Activated B cell treated with CpG ODN at 0.5 μM for 24 hours (primary cell): ENCODE measurements around the gene SNRPA. TPM values are rescaled to one million over a fixed set of nuclear protein-coding genes. Genes with fewer than 3 reads are reported as not detected.

Experiments used
- ATAC-seq: fragments of 200-7000 bp; cut with Tn5 transposase; one replicate; pipeline ENCODE4 v1.10.0; 2021; ENCODE audit warnings: low read depth, mild to moderate bottlenecking, moderate library complexity
- CTCF ChIA-PET: fragments of 350-600 bp; sonication (Branson Sonifier 250); formaldehyde crosslinking; loops from one replicate; lab custom pipeline; 2021; ENCODE audit warnings: antibody characterized with exemption; lab: Charles Lee
- POLR2A ChIA-PET: fragments of 350-600 bp; sonication (Branson Sonifier 250); formaldehyde crosslinking; loops from one replicate; lab custom pipeline; 2021; ENCODE audit warnings: antibody characterized with exemption; lab: Charles Lee
- DNase-seq: peaks from one replicate; pipeline ENCODE4 v3.0.0; 2022
- H3K27ac Mint-ChIP-seq: one replicate; pipeline ENCODE4 v1.8.0; 2020; ENCODE audit warnings: mixed read lengths
- H3K27me3 Mint-ChIP-seq: one replicate; pipeline ENCODE4 v1.8.0; 2021; ENCODE audit warnings: mixed read lengths
- H3K36me3 Mint-ChIP-seq: one replicate; pipeline ENCODE4 v1.8.0; 2021; ENCODE audit warnings: low read depth, mixed read lengths
- H3K4me1 Mint-ChIP-seq: one replicate; pipeline ENCODE4 v1.8.0; 2021; ENCODE audit warnings: mixed read lengths
- H3K4me3 Mint-ChIP-seq: one replicate; pipeline ENCODE4 v1.8.0; 2020; ENCODE audit warnings: mild to moderate bottlenecking, mixed read lengths
- H3K9me3 Mint-ChIP-seq: one replicate; pipeline ENCODE4 v1.8.0; 2020; ENCODE audit warnings: mixed read lengths
- intact Hi-C: fragments of 100-400 bp; cut with micrococcal nuclease; formaldehyde crosslinking; loops from one replicate; pipeline ENCODE4 v1.15.1; 2024
- total RNA-seq: library from RNA; stranded (reverse); gene quantifications from 2 replicates; pipeline ENCODE4 v1.2.3, GENCODE V29; 2022
- TF ChIP-seq, protein P1 (sequence below): fragments of 200-600 bp; IDR thresholded peaks from one replicate; pipeline ENCODE4 v1.8.0; 2022; ENCODE audit warnings: antibody characterized with exemption, mild to moderate bottlenecking

The SNRPA gene
- total RNA-seq, 1 donor from 2014 or later, result 138 TPM

DNA sequence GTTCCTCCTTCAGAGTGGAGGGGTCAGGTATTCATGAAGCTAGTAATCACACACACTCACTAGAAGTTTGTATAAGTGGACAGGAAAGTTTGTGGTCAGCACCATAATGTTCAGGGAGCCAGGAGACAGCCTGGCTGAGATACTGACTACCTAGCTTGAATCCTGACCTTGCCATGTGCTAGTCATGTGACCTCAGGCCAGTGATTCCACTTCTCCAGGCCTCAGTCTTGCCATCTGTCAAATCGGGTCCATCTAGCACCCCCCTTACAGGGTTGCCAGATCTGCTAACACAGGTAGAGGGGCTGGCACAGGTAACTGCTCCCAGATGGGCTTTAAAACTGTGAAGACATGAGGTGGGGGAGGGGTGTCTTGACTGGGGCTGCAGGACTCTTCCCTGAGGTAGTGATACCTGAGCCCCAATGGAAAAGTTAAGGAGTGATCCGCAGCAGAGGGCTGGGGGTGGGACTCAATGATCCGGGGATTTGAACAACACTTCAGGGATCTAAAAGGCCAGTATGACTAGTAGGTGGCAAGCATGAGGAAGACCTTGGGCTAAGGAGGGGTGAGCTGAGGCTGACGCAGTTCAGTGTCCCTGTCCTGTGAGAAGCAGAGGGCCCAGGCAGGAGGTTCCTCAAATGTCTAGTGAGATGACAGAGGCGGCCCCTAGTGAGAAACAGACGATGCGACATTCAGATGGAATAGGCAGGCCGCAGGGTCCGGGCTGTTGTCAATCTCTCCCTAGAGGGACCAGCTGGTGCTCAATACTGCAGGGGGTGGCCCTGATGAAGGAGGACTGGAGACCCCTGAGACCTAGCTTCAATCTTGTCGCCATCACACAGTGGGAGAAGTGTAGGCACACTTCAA, 9.2 kb upstream of the SNRPA start:
- no peak for ATAC-seq
- POLR2A ChIA-PET, result interaction anchor here (0.9 to 2.8 kb wide), 4 partner anchors 25 to 57 kb away, joined by 4 to 17 read pairs (median 4); partner anchors contain the start of genes COQ8B, EGLN2, ITPKC and RAB4B

DNA sequence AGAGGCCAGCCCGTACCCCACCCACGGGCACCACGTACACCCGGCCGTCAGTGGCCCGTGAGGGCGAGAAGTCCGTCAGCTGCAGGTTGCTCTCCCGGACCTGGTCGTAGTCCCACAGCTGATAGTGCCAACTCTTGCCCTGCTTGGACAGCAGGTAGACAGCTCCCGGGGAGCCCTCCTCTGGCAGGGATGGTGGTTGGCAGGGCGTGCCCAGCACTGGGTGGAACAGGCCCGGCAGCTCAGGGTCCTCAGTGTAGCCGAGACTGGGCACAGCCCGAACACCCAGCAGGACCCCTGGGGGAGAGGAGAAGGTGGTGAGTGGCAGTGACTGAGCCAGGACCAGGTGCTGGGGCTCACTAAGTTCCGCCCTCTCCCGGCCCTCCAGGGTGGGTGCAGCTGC, 8.5 kb upstream of the SNRPA start:
- H3K27me3 Mint-ChIP-seq, result no peaks in the 10 kb centered on the region
- intact Hi-C loops, result no loop called here
- TF ChIP-seq, protein P1, sequence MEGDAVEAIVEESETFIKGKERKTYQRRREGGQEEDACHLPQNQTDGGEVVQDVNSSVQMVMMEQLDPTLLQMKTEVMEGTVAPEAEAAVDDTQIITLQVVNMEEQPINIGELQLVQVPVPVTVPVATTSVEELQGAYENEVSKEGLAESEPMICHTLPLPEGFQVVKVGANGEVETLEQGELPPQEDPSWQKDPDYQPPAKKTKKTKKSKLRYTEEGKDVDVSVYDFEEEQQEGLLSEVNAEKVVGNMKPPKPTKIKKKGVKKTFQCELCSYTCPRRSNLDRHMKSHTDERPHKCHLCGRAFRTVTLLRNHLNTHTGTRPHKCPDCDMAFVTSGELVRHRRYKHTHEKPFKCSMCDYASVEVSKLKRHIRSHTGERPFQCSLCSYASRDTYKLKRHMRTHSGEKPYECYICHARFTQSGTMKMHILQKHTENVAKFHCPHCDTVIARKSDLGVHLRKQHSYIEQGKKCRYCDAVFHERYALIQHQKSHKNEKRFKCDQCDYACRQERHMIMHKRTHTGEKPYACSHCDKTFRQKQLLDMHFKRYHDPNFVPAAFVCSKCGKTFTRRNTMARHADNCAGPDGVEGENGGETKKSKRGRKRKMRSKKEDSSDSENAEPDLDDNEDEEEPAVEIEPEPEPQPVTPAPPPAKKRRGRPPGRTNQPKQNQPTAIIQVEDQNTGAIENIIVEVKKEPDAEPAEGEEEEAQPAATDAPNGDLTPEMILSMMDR, result no peak
- no peaks in the 10 kb centered on the region for H3K9me3 Mint-ChIP-seq
- ChIA-PET POLR2A (interaction anchor here (0.7 to 2.8 kb wide), 5 partner anchors 25 to 828 kb away, joined by 3 to 17 read pairs (median 4); partner anchors contain the start of genes COQ8B, EGLN2, ITPKC and RAB4B), CTCF (interaction anchor here (2.3 kb wide), 1 partner anchor 79 kb away, joined by 6 read pairs; no protein-coding TSS in a partner anchor)
- ATAC-seq, result no peak
- H3K4me1 Mint-ChIP-seq, result peaks cover 3% of the 10 kb centered on the region
- H3K27ac Mint-ChIP-seq, result no peak overlapping the region
- DNase-seq, result no peak
- peaks cover 25% of the 10 kb centered on the region for H3K36me3 Mint-ChIP-seq
- no peak overlapping the region for H3K4me3 Mint-ChIP-seq

More for the DNA sequence above, 9.2 kb upstream of the SNRPA start:
- Mint-ChIP-seq H3K27ac (no peak overlapping the region), H3K27me3 (no peaks in the 10 kb centered on the region), H3K4me1 (peaks cover 3% of the 10 kb centered on the region), H3K36me3 (peaks cover 31% of the 10 kb centered on the region), H3K4me3 (no peak overlapping the region), H3K9me3 (no peaks in the 10 kb centered on the region)
- DNase-seq, result no peak
- intact Hi-C loops, result no loop called here
- CTCF ChIA-PET, result interaction anchor here (2.3 kb wide), 1 partner anchor 78 kb away, joined by 6 read pairs; no protein-coding TSS in a partner anchor
- TF ChIP-seq, protein P1, result no peak

DNA sequence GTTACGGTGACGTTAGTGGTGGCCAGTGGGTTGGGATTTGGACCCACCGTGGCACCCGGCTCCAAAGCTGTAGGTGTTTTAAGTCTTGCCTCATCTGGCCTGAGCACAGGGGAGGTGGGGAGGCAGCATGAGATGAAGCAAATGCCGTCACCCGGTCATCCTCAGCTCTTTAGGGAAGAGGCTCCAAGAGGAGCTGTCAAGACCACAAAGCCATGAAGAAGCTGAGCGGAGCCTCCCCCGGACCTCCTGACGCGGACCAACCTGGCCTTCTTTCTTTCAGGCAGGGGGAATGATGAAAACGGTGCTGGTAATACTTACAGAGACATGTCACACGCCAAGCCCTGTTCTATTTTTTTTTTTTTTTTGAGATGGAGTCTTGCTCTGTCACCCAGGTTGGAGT, 8.1 kb upstream of the SNRPA start:
- Mint-ChIP-seq H3K9me3 (no peaks in the 10 kb centered on the region), H3K4me3 (no peak overlapping the region), H3K27ac (no peak overlapping the region), H3K27me3 (no peaks in the 10 kb centered on the region), H3K36me3 (peaks cover 23% of the 10 kb centered on the region), H3K4me1 (peaks cover 3% of the 10 kb centered on the region)
- intact Hi-C loops, result no loop called here
- ATAC-seq (no peak), DNase-seq (no peak)
- ChIA-PET CTCF (interaction anchor here (2.3 to 3.0 kb wide), 2 partner anchors 64 to 79 kb away, joined by 6 to 10 read pairs; no protein-coding TSS in a partner anchor), POLR2A (interaction anchor here (0.7 to 2.8 kb wide), 4 partner anchors 26 to 827 kb away, joined by 3 to 17 read pairs (median 4); partner anchors contain the start of genes COQ8B, EGLN2, ITPKC and RAB4B)
- TF ChIP-seq, protein P1, result no peak

DNA sequence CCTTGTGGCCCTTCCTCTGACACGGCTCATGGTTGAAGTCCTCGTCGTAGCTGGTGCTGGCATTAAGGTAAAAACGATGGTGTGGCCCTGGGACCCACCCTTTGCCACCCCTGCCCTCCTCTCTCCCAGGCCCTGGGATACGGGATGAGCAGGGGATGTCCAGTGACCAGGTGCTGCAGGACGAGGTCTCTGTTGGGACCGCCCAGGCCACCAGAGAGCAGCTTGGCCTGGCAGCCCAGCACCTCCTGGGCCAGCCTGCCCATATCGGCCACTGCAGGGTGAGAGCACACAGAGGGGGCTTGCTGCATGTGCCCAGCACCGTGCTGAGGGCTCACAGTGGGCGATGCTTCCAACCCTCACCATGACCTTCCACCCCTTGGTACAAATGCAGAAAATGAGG, 7.1 kb upstream of the SNRPA start:
- no peak overlapping the region for H3K27ac Mint-ChIP-seq
- no peaks in the 10 kb centered on the region for H3K9me3 Mint-ChIP-seq
- TF ChIP-seq, protein P1, result no peak
- ChIA-PET POLR2A (interaction anchor here (0.6 to 2.8 kb wide), 5 partner anchors 14 to 38 kb away, joined by 3 to 17 read pairs (median 5); partner anchors contain the start of genes COQ8B, ITPKC and RAB4B), CTCF (interaction anchor here (1.0 to 3.0 kb wide), 2 partner anchors 63 to 78 kb away, joined by 3 to 10 read pairs; no protein-coding TSS in a partner anchor)
- DNase-seq (no peak), ATAC-seq (no peak)
- intact Hi-C loops, result no loop called here
- H3K4me3 Mint-ChIP-seq, result no peak overlapping the region
- H3K4me1 Mint-ChIP-seq, result peaks cover 8% of the 10 kb centered on the region
- no peaks in the 10 kb centered on the region for H3K27me3 Mint-ChIP-seq
- peaks cover 17% of the 10 kb centered on the region for H3K36me3 Mint-ChIP-seq
